ENCODE results near the gene SNX25.

SNX25 gene

GRCh38 chr4:185257086-185257485 is 47.7 kb downstream of the SNX25 start:
- no peak for TF ChIP-seq ZNF70 (CRISPR knock-in tag; IDR thresholded peaks at IDR 0.05)
- no peak for TF ChIP-seq ARNTL (CRISPR knock-in tag; IDR thresholded peaks at IDR 0.05; ENCODE audit: borderline replicate concordance, low read depth)
- no peak for TF ChIP-seq OSR1 (CRISPR knock-in tag; IDR thresholded peaks at IDR 0.05)
- TF ChIP-seq ZNF565 (CRISPR knock-in tag; conservative IDR thresholded peaks at IDR 0.05; ENCODE audit: low read depth), result no peak
- TF ChIP-seq ISL1 (CRISPR knock-in tag; IDR thresholded peaks at IDR 0.05), result no peak
- no peak for TF ChIP-seq SNAI2 (CRISPR knock-in tag; IDR thresholded peaks at IDR 0.05)
- no peak for TF ChIP-seq PPARA (CRISPR knock-in tag; IDR thresholded peaks at IDR 0.05; ENCODE audit: borderline replicate concordance)
- no peak for ATAC-seq

- ATAC-seq, result no peak
- TF ChIP-seq PATZ1 (CRISPR knock-in tag; IDR thresholded peaks at IDR 0.05; ENCODE audit: borderline replicate concordance), result no peak
- no peak for TF ChIP-seq ZFP3 (CRISPR knock-in tag; IDR thresholded peaks at IDR 0.05)
- no peak for TF ChIP-seq PPARA (CRISPR knock-in tag; IDR thresholded peaks at IDR 0.05; ENCODE audit: borderline replicate concordance)
- TF ChIP-seq GLIS3 (CRISPR knock-in tag; IDR thresholded peaks at IDR 0.05), result no peak
- no peak for TF ChIP-seq TOX (CRISPR knock-in tag; IDR thresholded peaks at IDR 0.05; ENCODE audit: borderline replicate concordance)
- TF ChIP-seq ZC3H10 (CRISPR knock-in tag; IDR thresholded peaks at IDR 0.05), result no peak
- TF ChIP-seq ZFP30 (CRISPR knock-in tag; IDR thresholded peaks at IDR 0.05), result no peak
- TF ChIP-seq POU6F1 (CRISPR knock-in tag; IDR thresholded peaks at IDR 0.05; ENCODE audit: borderline replicate concordance, low read depth), result no peak
- no peak for TF ChIP-seq ESRRG (CRISPR knock-in tag; IDR thresholded peaks at IDR 0.05)
- TF ChIP-seq RARB (CRISPR knock-in tag; IDR thresholded peaks at IDR 0.05), result no peak
- no peak for TF ChIP-seq ZNF70 (CRISPR knock-in tag; IDR thresholded peaks at IDR 0.05)
- TF ChIP-seq BACH2 (CRISPR knock-in tag; IDR thresholded peaks at IDR 0.05; ENCODE audit: borderline replicate concordance), result no peak
- no peak for TF ChIP-seq SNAI2 (CRISPR knock-in tag; IDR thresholded peaks at IDR 0.05)
Measured at GRCh38 chr4:185257694-185258093, 48.3 kb downstream of the SNX25 start.

GRCh38 chr4:185258741-185259140 is 49.3 kb downstream of the SNX25 start:
- TF ChIP-seq TCF4 (CRISPR knock-in tag; IDR thresholded peaks at IDR 0.05; ENCODE audit: borderline replicate concordance), result peak; percentile 57
- peak; percentile 93 for ATAC-seq

GRCh38 chr4:185259719-185260118 is 50.3 kb downstream of the SNX25 start:
- TF ChIP-seq TSHZ2 (CRISPR knock-in tag; IDR thresholded peaks at IDR 0.05) (no peak), ISL1 (CRISPR knock-in tag; IDR thresholded peaks at IDR 0.05) (no peak), ZNF70 (CRISPR knock-in tag; IDR thresholded peaks at IDR 0.05) (no peak), CSRNP3 (CRISPR knock-in tag; IDR thresholded peaks at IDR 0.05) (no peak), TCF4 (CRISPR knock-in tag; IDR thresholded peaks at IDR 0.05; ENCODE audit: borderline replicate concordance) (no peak), PATZ1 (CRISPR knock-in tag; IDR thresholded peaks at IDR 0.05; ENCODE audit: borderline replicate concordance) (no peak), RARB (CRISPR knock-in tag; IDR thresholded peaks at IDR 0.05) (no peak), OSR1 (CRISPR knock-in tag; IDR thresholded peaks at IDR 0.05) (no peak), CREB5 (CRISPR knock-in tag; IDR thresholded peaks at IDR 0.05; ENCODE audit: low read depth) (no peak), ZNF565 (CRISPR knock-in tag; conservative IDR thresholded peaks at IDR 0.05; ENCODE audit: low read depth) (no peak), ZC3H10 (CRISPR knock-in tag; IDR thresholded peaks at IDR 0.05) (no peak), ARNTL (CRISPR knock-in tag; IDR thresholded peaks at IDR 0.05; ENCODE audit: borderline replicate concordance, low read depth) (no peak)
- ATAC-seq, result no peak
